Measurements from ENCODE around the gene SULF2. TPM values are rescaled to one million over a fixed set of nuclear protein-coding genes. Genes with fewer than 3 reads are reported as not detected.
"Not testable (repeated sequence)": the region's sequence is repeated elsewhere in the genome, so short reads cannot be mapped to it uniquely, and the experiment has no call there.

The SULF2 gene
- total and polyA plus RNA-seq, 2 of the 4 experiments (the other 2 are of a cell fraction) = 0.54 to 0.77 TPM

- H3K56ac ChIP-seq (ENCODE audit: extremely low read depth, insufficient read depth, low read length); H3K36me3 ChIP-seq (ENCODE audit: control insufficient read depth, insufficient read depth, low read length); H4K8ac ChIP-seq (ENCODE audit: low read depth in 2 of 2, low read length in 2 of 2); H3K9me3 ChIP-seq (ENCODE audit: control insufficient read depth, insufficient read depth, low read length); H3K4me1 ChIP-seq (ENCODE audit: control insufficient read depth, insufficient read depth, low read length); H2BK120ac ChIP-seq (ENCODE audit: low read depth, low read length); ATAC-seq (ENCODE audit: low read depth); H2BK5ac ChIP-seq (ENCODE audit: low read depth, low read length, poor library complexity, severe bottlenecking); H3K27ac ChIP-seq (ENCODE audit: insufficient read depth, low read length); H2BK15ac ChIP-seq (ENCODE audit: low read depth, low read length); H2AK9ac ChIP-seq (replicated peaks; ENCODE audit: low read depth, low read length, poor library complexity); POLR2A ChIA-PET (ENCODE audit: unreplicated experiment); in situ Hi-C loops (cut with MboI; ENCODE audit: low sequenced_read_pairs); H3K27me3 ChIP-seq (ENCODE audit: control insufficient read depth, insufficient read depth, low read length); H3K4me3 ChIP-seq (ENCODE audit: insufficient read depth, low read depth, low read length); H2AFZ ChIP-seq (replicated peaks; ENCODE audit: low read length, poor library complexity); BruUV-seq (replicated peaks); H3K79me1 ChIP-seq (ENCODE audit: low read depth in 1 of 2, low read length in 2 of 2); DNase-seq; CTCF ChIA-PET; H4K91ac ChIP-seq (ENCODE audit: insufficient read depth, low read depth, low read length); H3K4ac ChIP-seq (ENCODE audit: low read depth, low read length); H2AK5ac ChIP-seq (ENCODE audit: low read depth, low read length); H3K14ac ChIP-seq (replicated peaks; ENCODE audit: low read depth, low read length); H2BK20ac ChIP-seq (ENCODE audit: low read depth, low read length); intact Hi-C loops (cut with micrococcal nuclease); H3K18ac ChIP-seq (ENCODE audit: low read depth, low read length); dilution Hi-C loops (cut with HindIII; ENCODE audit: low sequenced_read_pairs, unreplicated experiment); H3K23ac ChIP-seq (ENCODE audit: low read depth, low read length); H4K5ac ChIP-seq (ENCODE audit: low read depth, low read length); H3K9me1 ChIP-seq (ENCODE audit: insufficient read depth, low read length); H4K20me1 ChIP-seq (ENCODE audit: insufficient read depth, low read length); H3K9ac ChIP-seq (ENCODE audit: low read depth, low read length); H3K4me2 ChIP-seq (ENCODE audit: low read depth, low read length): not testable (repeated sequence)
- no CpG with 5 or more reads among the region's 6 CpGs for WGBS, 2 experiments (ENCODE audit: extremely low coverage in 2 of 2, insufficient read length in 1 of 2)
Observed at GRCh38 chr20:47794264-47794663, 9.0 kb upstream of the SULF2 start.

All from IMR-90 (cell line).